ENCODE measurements around the gene SELENOH. TPM values are rescaled to one million over a fixed set of nuclear protein-coding genes. Genes with fewer than 3 reads are reported as not detected.
"Not testable (repeated sequence)": the region's sequence is repeated elsewhere in the genome, so short reads cannot be mapped to it uniquely, and the experiment has no call there.

The SELENOH gene, protein sequence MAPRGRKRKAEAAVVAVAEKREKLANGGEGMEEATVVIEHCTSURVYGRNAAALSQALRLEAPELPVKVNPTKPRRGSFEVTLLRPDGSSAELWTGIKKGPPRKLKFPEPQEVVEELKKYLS
- 100 to 1,000 TPM; 141 to 178 TPM for total RNA-seq

DNA sequence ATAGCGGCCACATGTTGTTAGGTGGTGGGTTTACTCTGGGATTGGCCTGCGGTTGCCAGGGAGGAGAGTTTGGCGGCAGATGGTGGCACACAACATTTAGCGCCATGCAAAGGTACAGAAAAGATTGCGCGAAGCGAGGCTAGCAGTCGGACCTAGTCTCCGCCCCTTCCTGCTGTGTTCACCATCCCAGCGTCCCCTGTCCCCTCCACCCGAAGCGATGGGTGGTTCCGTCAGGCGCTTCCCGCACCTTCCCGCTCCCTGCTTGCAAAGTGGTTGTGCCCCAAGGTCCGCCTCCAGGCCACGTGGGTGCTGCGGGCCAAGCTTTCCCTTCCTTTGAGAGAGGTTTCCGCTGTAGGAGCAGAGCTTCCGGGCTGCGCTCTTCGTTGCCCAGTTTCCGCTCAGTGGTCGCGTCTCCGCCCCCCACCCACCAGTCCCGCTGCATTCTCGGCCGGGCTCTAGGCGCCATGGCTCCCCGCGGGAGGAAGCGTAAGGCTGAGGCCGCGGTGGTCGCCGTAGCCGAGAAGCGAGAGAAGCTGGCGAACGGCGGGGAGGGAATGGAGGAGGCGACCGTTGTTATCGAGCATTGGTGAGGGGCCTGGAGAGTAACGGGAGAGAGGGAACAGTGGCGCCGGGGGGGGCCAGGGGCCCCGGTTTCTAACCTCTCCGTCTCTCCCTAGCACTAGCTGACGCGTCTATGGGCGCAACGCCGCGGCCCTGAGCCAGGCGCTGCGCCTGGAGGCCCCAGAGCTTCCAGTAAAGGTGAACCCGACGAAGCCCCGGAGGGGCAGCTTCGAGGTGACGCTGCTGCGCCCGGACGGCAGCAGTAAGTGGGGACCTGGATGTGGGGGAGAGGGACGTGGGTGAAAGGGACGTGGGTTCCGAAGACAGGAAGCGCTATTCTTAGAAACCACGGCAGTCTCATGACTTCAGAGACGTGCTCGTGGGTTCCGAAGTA, at the start of gene SELENOH:
TSS of gene SELENOH (plus strand) at position 360 of the 955 bp plus-strand sequence. CDS start at position 465, 105 bp downstream.
- Mint-ChIP-seq H3K4me3 (peak within 1 kb of the TSS; percentile 93), H3K27ac (peak within 1 kb of the TSS; percentile 93 to 98), H3K36me3 (peaks cover 16% of the 10 kb centered on the region), H3K27me3 (no peaks in the 10 kb centered on the region), H3K9me3 (no peaks in the 10 kb centered on the region), H3K4me1 (ENCODE audit: low read depth in 2 of 2) (peaks cover 15 to 22% of the 10 kb centered on the region in 2 donors)
- ATAC-seq (peak; percentile 95 to 97), DNase-seq (ENCODE audit: low spot score) (peak; percentile 98)

DNA sequence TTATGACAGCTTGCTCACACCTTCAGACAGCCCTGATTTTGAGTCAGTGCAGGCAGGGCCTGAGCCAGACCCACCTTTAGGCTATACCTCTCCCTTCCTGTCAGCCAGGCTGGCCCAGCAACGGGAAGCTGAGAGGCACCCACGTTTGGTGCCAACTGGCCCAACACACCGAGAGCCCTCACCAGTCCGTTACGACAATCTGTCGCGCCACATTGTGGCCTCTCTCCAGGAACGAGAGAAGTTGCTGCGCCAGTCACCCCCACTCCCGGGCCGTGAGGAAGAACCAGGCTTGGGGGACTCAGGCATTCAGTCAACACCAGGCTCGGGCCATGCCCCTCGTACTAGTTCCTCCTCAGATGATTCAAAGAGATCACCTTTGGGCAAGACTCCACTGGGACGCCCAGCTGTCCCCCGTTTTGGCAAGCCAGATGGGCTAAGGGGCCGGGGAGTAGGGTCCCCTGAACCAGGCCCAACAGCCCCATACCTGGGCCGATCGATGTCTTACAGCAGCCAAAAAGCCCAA, 42.4 kb upstream of the SELENOH start:
- Mint-ChIP-seq H3K27ac (no peak overlapping the region), H3K27me3 (no peaks in the 10 kb centered on the region), H3K4me3 (no peak overlapping the region), H3K4me1 (ENCODE audit: low read depth in 2 of 2) (no peaks in the 10 kb centered on the region), H3K9me3 (no peaks in the 10 kb centered on the region), H3K36me3 (peaks cover 29% of the 10 kb centered on the region)
- no peak for ATAC-seq
- DNase-seq (ENCODE audit: low spot score): no peak

DNA sequence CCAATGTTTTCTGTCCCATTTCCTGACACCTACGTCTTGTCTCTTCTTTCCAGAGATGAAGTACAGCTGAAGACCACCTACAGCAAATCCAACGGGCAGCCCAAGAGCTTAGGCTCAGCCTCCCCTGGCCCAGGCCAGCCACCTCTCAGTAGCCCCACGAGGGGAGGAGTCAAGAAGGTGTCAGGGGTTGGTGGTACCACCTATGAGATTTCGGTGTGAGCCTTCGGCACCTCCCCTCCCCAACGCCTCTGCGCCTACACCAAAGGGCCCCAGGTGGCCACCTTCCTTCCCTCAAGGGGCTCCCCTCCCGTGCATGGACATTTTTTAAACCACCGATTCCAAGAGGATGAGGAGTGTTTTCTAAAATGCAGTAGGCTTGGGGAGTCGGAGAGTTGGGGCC, 41.5 kb upstream of the SELENOH start:
- no peak overlapping the region for H3K27ac Mint-ChIP-seq
- H3K36me3 Mint-ChIP-seq: peaks cover 38% of the 10 kb centered on the region
- DNase-seq (ENCODE audit: low spot score) (no peak), ATAC-seq (no peak)
- no peaks in the 10 kb centered on the region for H3K4me1 Mint-ChIP-seq (ENCODE audit: low read depth in 2 of 2)
- H3K4me3 Mint-ChIP-seq: no peak overlapping the region
- H3K27me3 Mint-ChIP-seq: no peaks in the 10 kb centered on the region
- H3K9me3 Mint-ChIP-seq: no peaks in the 10 kb centered on the region

DNA sequence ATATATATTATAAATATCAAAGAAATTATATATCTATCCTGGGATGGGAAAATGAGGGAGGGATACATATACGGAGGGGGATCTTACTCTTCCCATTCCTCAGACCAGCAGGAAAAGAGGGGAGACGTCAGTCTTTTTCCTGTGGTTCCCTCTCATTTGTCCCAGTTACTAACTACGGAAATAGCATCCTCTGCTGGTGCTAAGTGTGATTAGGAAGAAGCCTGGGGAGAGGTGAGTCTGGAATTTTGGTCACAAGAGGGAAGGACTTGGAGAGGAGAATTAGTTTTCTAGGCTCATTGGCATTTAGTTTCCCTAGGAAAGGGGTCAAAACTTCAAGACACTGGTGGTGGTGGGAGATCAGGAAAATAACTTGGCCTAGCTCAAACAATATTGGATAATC, 40.9 kb upstream of the SELENOH start:
- H3K27me3 Mint-ChIP-seq: no peaks in the 10 kb centered on the region
- H3K4me1 Mint-ChIP-seq (ENCODE audit: low read depth in 2 of 2): no peaks in the 10 kb centered on the region
- ATAC-seq (no peak), DNase-seq (ENCODE audit: low spot score) (no peak)
- H3K36me3 Mint-ChIP-seq: peaks cover 41% of the 10 kb centered on the region
- no peaks in the 10 kb centered on the region for H3K9me3 Mint-ChIP-seq
- H3K4me3 Mint-ChIP-seq: no peak overlapping the region
- H3K27ac Mint-ChIP-seq: no peak overlapping the region

DNA sequence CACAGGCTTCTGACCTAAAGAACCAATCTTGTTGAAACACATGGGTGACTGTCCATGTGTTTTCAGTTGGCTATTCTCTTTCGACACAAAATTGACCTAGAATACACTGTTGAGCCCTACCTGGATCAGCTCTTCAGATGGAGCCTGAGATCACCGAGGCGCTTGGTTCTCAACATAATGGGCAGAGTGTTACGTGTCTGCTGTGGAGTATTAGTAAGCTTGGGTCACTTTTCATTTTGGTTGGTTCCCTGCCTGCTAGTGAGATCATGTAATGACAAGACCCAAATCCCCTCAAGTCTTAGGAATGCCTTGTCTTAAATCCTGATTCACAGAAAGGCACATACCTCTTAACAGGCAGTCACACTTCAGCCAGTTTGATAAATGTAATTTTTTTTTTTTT, 38.0 kb upstream of the SELENOH start:
- H3K36me3 Mint-ChIP-seq: peaks cover 28% of the 10 kb centered on the region
- H3K27me3 Mint-ChIP-seq: no peaks in the 10 kb centered on the region
- H3K27ac Mint-ChIP-seq: no peak overlapping the region

DNA sequence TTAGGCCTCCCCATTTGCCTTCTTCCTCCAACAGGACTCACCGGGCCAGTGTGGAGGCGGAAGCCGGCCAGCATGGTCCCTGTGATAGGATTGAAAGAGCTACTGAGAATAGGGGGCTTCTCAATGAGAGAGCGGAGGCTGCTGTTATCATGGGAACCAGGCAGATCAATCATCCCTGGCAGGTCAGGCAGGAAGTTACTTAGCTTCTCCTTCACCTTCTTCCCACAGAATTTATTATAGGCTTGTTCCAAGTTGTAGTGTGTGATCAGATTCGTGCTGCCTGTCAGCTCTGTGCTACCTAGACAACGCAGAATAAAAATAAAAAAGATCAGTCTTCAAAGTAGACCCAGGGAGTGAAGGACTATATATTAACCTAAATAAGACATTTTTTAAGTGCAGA, 36.4 kb upstream of the SELENOH start:
- H3K27me3 Mint-ChIP-seq: no peaks in the 10 kb centered on the region
- peak overlapping the region in 1 of 2 donors; percentile 1 for H3K27ac Mint-ChIP-seq
- ATAC-seq (no peak), DNase-seq (ENCODE audit: low spot score) (no peak)
- H3K4me1 Mint-ChIP-seq (ENCODE audit: low read depth in 2 of 2): peaks cover 7 to 9% of the 10 kb centered on the region in 2 donors
- H3K36me3 Mint-ChIP-seq: peaks cover 18% of the 10 kb centered on the region
- H3K4me3 Mint-ChIP-seq: no peak overlapping the region
- H3K9me3 Mint-ChIP-seq: no peaks in the 10 kb centered on the region

More for the DNA sequence above, 38.0 kb upstream of the SELENOH start:
- no peaks in the 10 kb centered on the region for H3K9me3 Mint-ChIP-seq
- peaks cover 0 to 3% of the 10 kb centered on the region in 2 donors for H3K4me1 Mint-ChIP-seq (ENCODE audit: low read depth in 2 of 2)
- DNase-seq (ENCODE audit: low spot score): no peak
- H3K4me3 Mint-ChIP-seq: no peak overlapping the region
- ATAC-seq: no peak

DNA sequence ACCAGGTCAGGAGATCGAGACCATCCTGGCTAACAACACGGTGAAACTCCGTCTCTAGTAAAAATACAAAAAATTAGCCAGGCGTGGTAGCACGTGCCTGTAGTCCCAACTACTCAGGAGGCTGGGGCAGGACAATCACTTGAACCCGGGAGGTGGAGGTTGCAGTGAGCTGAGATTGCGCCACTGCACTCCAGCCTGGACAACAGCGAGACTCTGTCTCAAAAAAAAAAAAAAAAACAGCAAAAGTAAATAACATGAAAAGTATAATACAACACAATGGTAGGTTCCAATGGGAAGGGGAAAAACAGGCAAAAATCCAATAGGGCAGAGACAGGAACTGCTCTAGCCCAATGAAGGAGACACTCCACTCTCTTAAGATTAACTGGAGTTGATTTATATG, 35.9 kb upstream of the SELENOH start:
- peaks cover 14% of the 10 kb centered on the region for H3K36me3 Mint-ChIP-seq
- not testable (repeated sequence) for H3K4me3 Mint-ChIP-seq; DNase-seq (ENCODE audit: low spot score); H3K27me3 Mint-ChIP-seq; ATAC-seq; H3K27ac Mint-ChIP-seq; H3K9me3 Mint-ChIP-seq
- peaks cover 12% of the 10 kb centered on the region in 2 donors for H3K4me1 Mint-ChIP-seq (ENCODE audit: low read depth in 2 of 2)

DNA sequence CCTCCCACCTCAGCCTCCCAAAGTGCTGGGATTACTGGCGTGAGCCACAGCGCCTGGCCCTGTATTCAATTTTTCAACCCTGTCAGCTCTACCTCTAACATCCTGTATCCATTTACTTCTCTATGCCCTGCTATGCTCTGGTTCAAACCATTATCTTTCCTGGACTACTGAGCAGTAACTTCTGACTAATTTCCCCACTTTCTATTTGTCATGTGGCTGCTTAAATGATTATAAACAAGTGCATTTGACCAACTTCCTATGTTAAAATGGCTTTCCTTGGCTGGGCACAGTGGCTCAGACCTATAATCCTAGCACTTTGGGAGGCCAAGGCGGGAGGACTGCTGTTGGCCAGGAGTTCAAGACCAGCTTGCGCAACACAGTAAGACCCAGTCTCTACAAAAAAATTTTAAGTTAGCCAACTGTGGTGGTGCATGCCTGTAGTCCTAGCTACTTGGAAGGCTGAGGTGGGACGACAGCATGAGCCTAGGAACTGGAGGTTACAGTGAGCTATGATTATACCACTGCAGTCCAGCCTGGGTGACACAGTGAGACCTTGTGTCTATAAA, 31.4 kb upstream of the SELENOH start:
- Mint-ChIP-seq H3K4me1 (ENCODE audit: low read depth in 2 of 2) (peaks cover 34 to 41% of the 10 kb centered on the region in 2 donors), H3K9me3 (no peaks in the 10 kb centered on the region), H3K27me3 (no peaks in the 10 kb centered on the region), H3K4me3 (peak overlapping the region; percentile 3), H3K36me3 (peaks cover 5% of the 10 kb centered on the region), H3K27ac (peak overlapping the region; percentile 33 to 56)
- ATAC-seq: no peak
- DNase-seq (ENCODE audit: low spot score): no peak

DNA sequence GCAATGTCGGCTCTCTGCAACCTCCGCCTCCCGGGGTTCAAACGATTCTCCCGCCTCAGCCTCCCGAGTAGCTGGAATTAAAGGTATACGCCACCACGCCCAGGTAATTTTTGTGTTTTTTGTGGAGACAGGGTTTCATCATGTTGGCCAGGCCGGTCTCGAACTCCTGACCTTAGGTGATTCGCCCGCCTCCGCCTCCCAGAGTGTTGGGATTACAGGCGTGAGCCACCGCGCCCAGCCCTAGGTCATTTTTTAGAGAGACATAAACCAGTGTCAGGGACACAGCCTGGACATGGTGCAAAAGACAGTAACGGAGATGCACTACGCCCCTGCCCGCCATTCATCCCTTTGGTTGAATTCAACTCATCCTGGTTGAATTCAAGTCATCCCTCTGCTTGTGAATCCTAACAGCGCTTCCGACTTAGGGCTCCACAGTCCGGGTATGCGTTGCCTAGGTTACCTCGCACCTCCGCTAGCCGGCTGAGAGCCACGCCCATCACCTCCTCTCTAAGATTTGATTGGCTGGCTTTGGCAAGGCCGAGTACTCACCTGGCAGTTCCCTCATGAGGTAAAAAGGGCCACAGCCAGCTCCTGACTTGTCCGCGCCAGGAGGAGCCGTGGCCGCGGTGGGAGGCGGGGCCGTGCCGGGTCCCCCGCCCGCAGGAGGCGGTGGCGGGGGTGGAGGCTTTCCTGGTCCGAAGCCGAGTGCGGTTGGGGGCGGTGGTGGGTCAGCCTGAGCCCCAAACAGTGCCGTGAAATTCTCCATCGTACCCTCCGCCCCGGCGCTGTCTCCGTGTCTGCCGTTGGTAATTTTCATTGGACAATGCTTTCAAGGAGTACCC, 29.7 kb upstream of the SELENOH start, which contains the start of gene MED19:
TSS of gene MED19 (minus strand) at position 802 of the 842 bp plus-strand sequence. CDS start at position 766, 36 bp downstream.
- H3K9me3 Mint-ChIP-seq: no peaks in the 10 kb centered on the region
- H3K36me3 Mint-ChIP-seq: peaks cover 4% of the 10 kb centered on the region
- H3K27ac Mint-ChIP-seq: peak within 1 kb of the TSS; percentile 85 to 92
- ATAC-seq (peak; percentile 70 to 73), DNase-seq (ENCODE audit: low spot score) (peak; percentile 88)
- H3K27me3 Mint-ChIP-seq: no peaks in the 10 kb centered on the region
- H3K4me3 Mint-ChIP-seq: peak within 1 kb of the TSS; percentile 99
- H3K4me1 Mint-ChIP-seq (ENCODE audit: low read depth in 2 of 2): peaks cover 34 to 41% of the 10 kb centered on the region in 2 donors

DNA sequence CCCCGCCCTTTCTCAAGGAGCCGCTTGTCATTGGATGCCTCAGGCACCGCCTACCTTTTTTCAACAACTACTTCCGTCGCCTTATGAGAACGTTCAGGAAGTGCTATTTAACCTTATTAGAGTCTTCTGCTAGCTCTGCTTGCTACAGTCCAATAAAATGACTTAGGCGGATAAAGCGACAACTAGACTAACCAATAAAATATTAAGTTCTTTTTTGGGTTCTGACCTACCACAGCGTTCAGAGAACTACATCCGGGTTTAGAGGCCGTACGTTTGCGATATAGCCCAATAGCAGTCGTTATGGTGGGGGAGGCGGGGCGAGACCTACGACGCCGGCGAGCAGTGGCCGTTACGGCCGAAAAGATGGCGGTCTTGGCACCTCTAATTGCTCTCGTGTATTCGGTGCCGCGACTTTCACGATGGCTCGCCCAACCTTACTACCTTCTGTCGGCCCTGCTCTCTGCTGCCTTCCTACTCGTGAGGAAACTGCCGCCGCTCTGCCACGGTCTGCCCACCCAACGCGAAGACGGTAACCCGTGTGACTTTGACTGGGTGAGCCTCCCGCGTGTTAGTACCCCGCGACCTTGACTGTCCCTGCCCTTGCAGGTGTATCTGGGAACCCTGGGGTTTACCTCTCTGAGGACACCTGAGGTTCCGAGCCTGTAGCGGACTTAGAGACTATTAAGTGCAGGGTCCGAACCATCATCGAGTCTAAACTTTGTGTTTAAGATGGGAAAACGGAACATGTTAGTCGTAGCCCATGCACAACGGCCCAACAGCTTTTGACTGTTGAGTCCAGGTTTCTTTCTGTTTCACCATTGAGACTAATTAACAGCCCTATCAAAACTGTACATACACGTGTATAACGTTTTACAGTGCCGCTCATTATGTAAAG, 28.8 kb upstream of the SELENOH start, which contains the start of gene TMX2:
TSS of gene TMX2 (plus strand) at position 338 of the 895 bp plus-strand sequence. CDS start at position 364, 26 bp downstream.
- peak within 1 kb of the TSS; percentile 85 to 92 for H3K27ac Mint-ChIP-seq
- ATAC-seq (peak; percentile 95 to 97), DNase-seq (ENCODE audit: low spot score) (peak; percentile 93)
- peaks cover 4% of the 10 kb centered on the region for H3K36me3 Mint-ChIP-seq
- peak within 1 kb of the TSS; percentile 99 for H3K4me3 Mint-ChIP-seq
- no peaks in the 10 kb centered on the region for H3K27me3 Mint-ChIP-seq
- peaks cover 34 to 41% of the 10 kb centered on the region in 2 donors for H3K4me1 Mint-ChIP-seq (ENCODE audit: low read depth in 2 of 2)
- H3K9me3 Mint-ChIP-seq: no peaks in the 10 kb centered on the region

DNA sequence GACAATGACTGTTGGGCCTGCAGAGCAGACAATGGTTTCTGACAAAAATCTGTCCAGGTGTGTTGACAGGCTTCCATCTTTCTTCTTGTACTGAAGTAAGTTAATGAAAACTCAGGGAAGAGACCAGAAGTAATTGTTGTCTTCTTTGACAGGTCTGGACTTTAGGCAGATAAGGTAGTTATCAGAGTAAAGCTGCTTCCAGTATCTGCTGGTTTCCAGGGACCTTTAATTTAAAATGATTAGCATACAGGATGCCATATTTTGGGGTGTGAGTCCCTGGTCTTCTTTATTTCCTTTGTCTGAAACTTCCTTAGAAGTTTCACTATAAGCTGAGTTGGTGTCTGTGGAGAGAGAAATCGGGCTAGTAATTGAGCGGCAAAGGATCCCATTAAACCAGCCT, 27.5 kb upstream of the SELENOH start:
- ATAC-seq (no peak), DNase-seq (ENCODE audit: low spot score) (no peak)
- peaks cover 4% of the 10 kb centered on the region for H3K36me3 Mint-ChIP-seq
- H3K27ac Mint-ChIP-seq: peak overlapping the region; percentile 85 to 92
- peaks cover 28 to 41% of the 10 kb centered on the region in 2 donors for H3K4me1 Mint-ChIP-seq (ENCODE audit: low read depth in 2 of 2)
- H3K4me3 Mint-ChIP-seq: peak overlapping the region; percentile 99
- H3K27me3 Mint-ChIP-seq: no peaks in the 10 kb centered on the region
- H3K9me3 Mint-ChIP-seq: no peaks in the 10 kb centered on the region

DNA sequence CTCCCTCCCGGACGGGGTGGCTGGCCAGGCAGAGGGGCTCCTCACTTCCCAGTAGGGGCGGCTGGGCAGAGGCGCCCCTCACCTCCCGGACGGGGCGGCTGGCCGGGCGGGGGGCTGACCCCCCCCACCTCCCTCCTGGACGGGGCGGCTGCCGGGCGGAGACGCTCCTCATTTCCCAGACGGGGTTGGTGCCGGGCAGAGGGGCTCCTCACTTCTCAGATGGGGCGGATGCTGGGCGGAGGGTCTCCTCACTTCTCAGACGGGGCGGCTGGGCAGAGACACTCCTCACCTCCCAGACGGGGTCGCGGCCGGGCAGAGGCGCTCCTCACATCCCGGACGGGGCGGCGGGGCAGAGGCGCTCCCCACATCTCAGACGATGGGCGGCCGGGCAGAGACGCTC, 24.6 kb upstream of the SELENOH start:
- peaks cover 14 to 17% of the 10 kb centered on the region in 2 donors for H3K4me1 Mint-ChIP-seq (ENCODE audit: low read depth in 2 of 2)
- not testable (repeated sequence) for H3K36me3 Mint-ChIP-seq; H3K4me3 Mint-ChIP-seq; ATAC-seq; H3K27me3 Mint-ChIP-seq; DNase-seq (ENCODE audit: low spot score); H3K27ac Mint-ChIP-seq; H3K9me3 Mint-ChIP-seq

Data from natural killer cell treated with Interleukin-12 subunit alpha and Interleukin-12 subunit beta and Interleukin-15 and Interleukin-18, amount 100 ng/mL, for 72 hours (primary cell).